HL-60 (cell line): ENCODE measurements around the gene ARHGEF4.

ENCODE experiments used
- DNase-seq, 2 experiments: peaks; one replicate each; pipeline ENCODE4 v3.0.0-alpha.2; 2010 to 2020; ENCODE audit warnings: low read depth in 1 of 2, low spot score in 1 of 2
- H3K27ac ChIP-seq: fragments of 250-450 bp; sonication (Bioruptor Pico); replicated peaks from 2 replicates; pipeline ENCODE4 v1.5.1; 2020; ENCODE audit warnings: mild to moderate bottlenecking, moderate library complexity
- H3K27me3 ChIP-seq: fragments of 250-450 bp; sonication (Bioruptor Pico); 2 replicates; pipeline ENCODE4 v1.5.1; 2021; ENCODE audit warnings: mild to moderate bottlenecking, moderate library complexity; ENCODE audit not compliant: insufficient read depth, poor library complexity, severe bottlenecking
- H3K4me3 ChIP-seq: replicated peaks from 2 replicates; pipeline ENCODE4 v1.5.1; 2011; ENCODE audit warnings: mild to moderate bottlenecking, control low read depth, low read length; ENCODE audit not compliant: insufficient read depth
- CTCF ChIP-seq: IDR thresholded peaks from one replicate; pipeline ENCODE4 v1.5.1; 2011; ENCODE audit warnings: low read length, control low read depth, inconsistent platforms; ENCODE audit not compliant: insufficient read depth
- GABPA ChIP-seq: IDR thresholded peaks from 2 replicates; pipeline ENCODE4 v1.6.1; 2012; ENCODE audit warnings: low read depth
- POLR2AphosphoS5 ChIP-seq: IDR thresholded peaks from 2 replicates; pipeline ENCODE4 v1.6.1; 2012; ENCODE audit warnings: low read depth
- REST ChIP-seq: IDR thresholded peaks from 2 replicates; pipeline ENCODE4 v1.6.1; 2012; ENCODE audit warnings: low read depth; ENCODE audit not compliant: insufficient replicate concordance
- SPI1 ChIP-seq: IDR thresholded peaks from 2 replicates; pipeline ENCODE4 v1.6.1; 2012; ENCODE audit warnings: low read depth, mild to moderate bottlenecking, borderline replicate concordance

The ARHGEF4 gene

GRCh38 chr2:131039101-131039440 lies 202.4 kb downstream of the ARHGEF4 start:
- no peak for TF ChIP-seq GABPA
- no peak for TF ChIP-seq POLR2AphosphoS5
- no peak for TF ChIP-seq SPI1
- DNase-seq: no peak
- Histone ChIP-seq H3K4me3 (no peak overlapping the region), H3K27me3 (peaks cover 11% of the 10 kb centered on the region), H3K27ac (no peak overlapping the region)

- H3K27ac ChIP-seq: no peak overlapping the region
- no peak for DNase-seq
- no peak for TF ChIP-seq GABPA
- no peak for TF ChIP-seq POLR2AphosphoS5
- H3K27me3 ChIP-seq: peaks cover 7% of the 10 kb centered on the region
- no peak overlapping the region for H3K4me3 ChIP-seq
Measured at GRCh38 chr2:131039535-131039907, 202.8 kb downstream of the ARHGEF4 start.

GRCh38 chr2:131039908-131040660 lies 203.4 kb downstream of the ARHGEF4 start:
- Histone ChIP-seq H3K27ac (no peak overlapping the region), H3K4me3 (no peak overlapping the region), H3K27me3 (peaks cover 6% of the 10 kb centered on the region)
- TF ChIP-seq REST: no peak
- TF ChIP-seq CTCF: no peak
- no peak for TF ChIP-seq POLR2AphosphoS5
- TF ChIP-seq SPI1: no peak
- no peak for TF ChIP-seq GABPA
- DNase-seq: no peak

- no peak for TF ChIP-seq POLR2AphosphoS5
- no peak for TF ChIP-seq REST
- no peak for TF ChIP-seq SPI1
- no peak for TF ChIP-seq GABPA
- TF ChIP-seq CTCF: no peak
- H3K4me3 ChIP-seq: no peak overlapping the region
- H3K27me3 ChIP-seq: peaks cover 2% of the 10 kb centered on the region
- DNase-seq: no peak
- H3K27ac ChIP-seq: no peak overlapping the region
Measured at GRCh38 chr2:131040661-131041401, 204.1 kb downstream of the ARHGEF4 start.
